Fibroblast of pulmonary artery (primary cell): ENCODE measurements around the gene CCDC69.

Source experiments
- DNase-seq: peaks from one replicate; pipeline ENCODE4 v3.0.0-alpha.2; 2010; ENCODE audit warnings: low read depth
- H3K4me3 ChIP-seq: replicated peaks from 2 replicates; pipeline ENCODE4 v1.5.1; 2011; ENCODE audit warnings: low read depth, mild to moderate bottlenecking, control low read depth, low read length, moderate library complexity
- CTCF ChIP-seq: IDR thresholded peaks from 2 replicates; pipeline ENCODE4 v1.5.1; 2011; ENCODE audit warnings: mild to moderate bottlenecking, control low read depth, low read length, inconsistent platforms; ENCODE audit errors: missing control alignments

Gene CCDC69

DNA sequence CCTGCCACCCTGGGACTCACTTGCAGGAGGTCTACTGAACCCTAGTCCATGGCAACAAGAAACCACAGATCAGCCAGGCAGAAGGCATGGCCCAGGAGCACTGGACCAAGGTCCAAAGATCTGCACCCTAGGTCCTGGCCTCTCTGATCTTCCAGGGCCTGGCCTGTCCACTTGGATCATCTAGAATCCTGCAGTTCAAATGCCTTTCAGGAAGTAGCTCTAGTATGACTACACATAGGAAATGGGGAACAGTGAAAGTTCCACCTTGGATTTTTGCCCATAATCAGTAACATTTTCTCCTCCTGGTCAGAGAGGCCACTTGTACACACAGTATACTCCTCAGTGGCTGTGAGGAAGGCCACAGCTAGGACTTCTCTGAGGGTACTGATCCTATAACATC lies 77.8 kb downstream of the CCDC69 start:
- peak; percentile 27 for DNase-seq
- no peak overlapping the region for H3K4me3 ChIP-seq
- TF ChIP-seq CTCF, result no peak

DNA sequence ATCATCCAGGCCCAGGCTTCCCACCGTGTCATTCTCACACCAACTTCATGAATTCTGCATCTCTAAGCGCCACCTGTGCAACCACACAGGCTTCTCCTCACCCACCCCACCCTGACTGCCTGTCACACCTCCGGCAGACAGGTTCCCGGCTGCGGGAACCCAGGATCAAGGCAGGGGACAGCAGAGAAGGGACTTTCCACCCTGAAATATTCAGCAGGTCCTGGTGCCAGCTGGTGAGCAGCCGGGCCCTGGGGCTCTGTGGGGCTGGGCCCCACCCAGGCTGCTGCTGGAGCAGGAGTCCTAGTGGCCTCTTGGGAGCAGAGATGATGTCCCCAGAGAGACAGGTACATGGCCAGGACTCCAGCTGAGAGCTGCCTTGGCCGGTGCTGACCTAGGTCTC lies 79.0 kb downstream of the CCDC69 start:
- TF ChIP-seq CTCF, result no peak
- no peak overlapping the region for H3K4me3 ChIP-seq
- no peak for DNase-seq

GRCh38 chr5:151144275-151144674 lies 79.6 kb downstream of the CCDC69 start:
- no peak for TF ChIP-seq CTCF
- no peak for DNase-seq
- H3K4me3 ChIP-seq, result no peak overlapping the region

DNA sequence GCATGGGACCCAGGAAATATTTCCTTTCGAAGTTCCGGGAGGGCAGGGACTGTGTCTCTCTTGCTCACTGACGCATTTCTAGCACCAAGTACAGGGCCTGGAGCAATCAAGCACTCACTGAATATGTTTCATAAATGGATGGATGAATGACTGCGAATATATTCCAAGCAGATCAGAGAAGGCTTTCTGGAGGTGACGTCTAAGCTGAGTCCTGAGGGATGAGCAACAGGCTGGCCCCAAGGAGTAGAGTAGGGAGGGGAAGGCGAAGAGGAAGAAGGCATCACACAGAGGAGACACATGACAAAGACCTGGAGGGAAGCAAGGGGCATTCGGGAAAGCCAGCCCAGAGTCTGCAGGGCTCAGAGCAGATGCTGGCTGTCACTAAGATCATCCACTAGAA lies 80.2 kb downstream of the CCDC69 start:
- DNase-seq, result no peak
- no peak overlapping the region for H3K4me3 ChIP-seq
- TF ChIP-seq CTCF, result no peak

DNA sequence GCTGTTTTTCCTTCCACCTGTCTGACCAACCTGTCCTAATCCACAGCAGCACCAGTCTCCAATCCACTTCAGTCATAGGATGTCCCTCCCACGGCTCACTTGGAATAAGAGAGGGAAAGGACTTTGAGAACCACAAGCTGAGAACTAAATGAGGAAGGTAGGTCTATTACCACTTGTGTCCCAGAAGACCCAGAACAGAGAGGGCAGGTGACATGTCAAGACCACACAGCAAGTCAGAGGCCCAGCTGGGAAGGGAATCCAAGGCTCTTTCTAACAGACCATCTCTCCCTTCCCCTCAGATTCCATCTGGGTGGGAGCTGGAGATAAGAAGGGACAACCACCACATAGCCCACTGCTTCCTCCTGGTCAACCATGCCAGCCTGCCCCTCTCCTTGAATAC lies 81.0 kb downstream of the CCDC69 start:
- TF ChIP-seq CTCF, result no peak
- H3K4me3 ChIP-seq, result no peak overlapping the region
- no peak for DNase-seq

- no peak overlapping the region for H3K4me3 ChIP-seq
- no peak for DNase-seq
- TF ChIP-seq CTCF, result no peak
Measured at GRCh38 chr5:151141535-151141934, 82.4 kb downstream of the CCDC69 start.

GRCh38 chr5:151140686-151141459 lies 83.0 kb downstream of the CCDC69 start:
- no peak for DNase-seq
- no peak for TF ChIP-seq CTCF
- no peak overlapping the region for H3K4me3 ChIP-seq
